Fibroblast of lung (primary cell): Measurements from ENCODE around the gene SEPTIN12.

Experiments
- CTCF ChIP-seq, 2 donors: IDR thresholded peaks in 1 of 2; conservative IDR thresholded peaks in 1 of 2; 1 replicate in 1 of 2; 2 replicates in 1 of 2; pipeline ENCODE4 v1.5.1; 2011 to 2012; ENCODE audit warnings: low read length in 2 of 2, control low read depth in 1 of 2, inconsistent platforms in 1 of 2, low read depth in 1 of 2, mild to moderate bottlenecking in 1 of 2
- EZH2 ChIP-seq: IDR thresholded peaks from 2 replicates; pipeline ENCODE4 v1.5.1; 2012; ENCODE audit warnings: low read length, control low read depth, mild to moderate bottlenecking; ENCODE audit errors: missing control alignments

DNA sequence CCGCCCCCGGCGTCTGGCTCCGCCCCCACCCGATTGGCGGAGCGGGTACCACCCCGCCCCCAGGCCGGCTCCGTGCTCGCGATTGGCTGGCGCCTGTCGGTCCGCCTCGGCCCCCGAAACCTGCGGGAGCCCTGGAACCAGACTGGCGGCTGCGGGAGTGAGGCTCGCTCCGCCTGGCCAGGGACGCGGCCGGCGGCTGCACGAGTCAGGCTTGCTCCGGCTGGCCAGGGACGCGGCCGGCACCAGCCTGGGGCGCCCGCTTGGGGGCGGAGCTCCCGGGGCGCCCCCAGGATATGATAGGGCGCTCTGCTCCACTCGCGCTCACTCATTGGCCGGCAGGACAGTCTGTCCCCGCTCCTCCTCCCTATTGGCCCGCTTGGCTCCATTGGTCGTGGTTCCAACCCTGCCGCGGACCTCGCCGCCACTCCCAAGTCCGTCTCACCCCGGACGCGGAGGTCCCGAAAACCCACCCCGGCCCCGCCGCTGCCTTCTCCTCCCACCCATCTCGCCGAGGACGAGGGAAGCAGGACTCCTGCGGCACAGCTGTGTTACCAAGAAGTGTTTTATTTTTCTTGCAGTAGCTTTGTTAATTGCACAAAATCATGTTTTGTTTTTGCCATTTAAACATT is 14.6 kb upstream of the SEPTIN12 start:
- peak in 1 of 2 donors; percentile 3 for TF ChIP-seq CTCF (conservative IDR thresholded peaks at IDR 0.05 in 1 of 2, IDR thresholded peaks at IDR 0.05 in 1 of 2; ENCODE audit: low read depth in 1 of 2, low read length in 2 of 2)
- TF ChIP-seq EZH2 = no peak
